Measurements from ENCODE around the gene HOXB1.
"Not testable (repeated sequence)": the region's sequence is repeated elsewhere in the genome, so short reads cannot be mapped to it uniquely, and the experiment has no call there.

The HOXB1 gene

GRCh38 chr17:48537316-48537715 is 6.5 kb upstream of the HOXB1 start:
- FAIRE-seq = no peak
- DNase-seq (ENCODE audit: insufficient read length) = no peak
- no peak for TF ChIP-seq POLR2A (IDR thresholded peaks at IDR 0.05; ENCODE audit: low read depth, low read length)
- no peak for TF ChIP-seq TAF1 (IDR thresholded peaks at IDR 0.05; ENCODE audit: borderline replicate concordance, low read depth, low read length)
- no peak for TF ChIP-seq POLR2AphosphoS5 (IDR thresholded peaks at IDR 0.05; ENCODE audit: low read depth, low read length)

DNA sequence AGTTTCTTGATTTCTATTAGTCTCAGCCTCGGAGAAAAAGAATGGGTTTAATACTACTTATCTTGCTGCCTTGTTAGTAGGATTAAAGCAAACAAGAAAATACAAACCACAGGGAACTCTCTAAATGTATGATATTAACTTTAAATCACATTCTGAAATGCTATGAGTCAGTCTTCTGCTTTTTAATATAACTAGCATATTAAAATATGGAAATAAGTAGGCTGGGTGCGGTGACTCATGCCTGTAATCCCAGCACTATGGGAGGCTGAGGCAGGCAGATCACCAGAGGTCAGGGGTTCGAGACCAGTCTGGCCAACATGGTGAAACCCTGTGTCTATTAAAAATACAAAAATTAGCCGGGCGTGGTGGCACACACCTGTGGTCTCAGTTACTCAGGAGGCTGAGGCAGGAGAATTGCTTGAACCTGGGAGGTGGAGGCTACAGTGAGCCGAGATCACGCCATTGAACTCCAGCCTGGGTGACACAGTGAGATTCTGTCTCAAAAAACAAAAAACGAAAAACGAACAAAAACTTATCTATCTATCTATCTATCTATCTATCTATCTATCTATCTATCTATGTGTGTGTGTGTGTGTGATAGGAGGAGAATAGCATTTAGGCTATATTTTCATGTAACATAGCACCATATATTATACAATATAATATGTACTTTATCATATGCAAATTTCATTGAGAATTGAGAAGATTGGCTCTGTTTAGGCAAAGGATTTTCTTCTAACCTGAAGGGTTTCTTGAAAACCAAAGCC is 5.2 kb upstream of the HOXB1 start:
- DNase-seq (ENCODE audit: insufficient read length); FAIRE-seq: not testable (repeated sequence)

DNA sequence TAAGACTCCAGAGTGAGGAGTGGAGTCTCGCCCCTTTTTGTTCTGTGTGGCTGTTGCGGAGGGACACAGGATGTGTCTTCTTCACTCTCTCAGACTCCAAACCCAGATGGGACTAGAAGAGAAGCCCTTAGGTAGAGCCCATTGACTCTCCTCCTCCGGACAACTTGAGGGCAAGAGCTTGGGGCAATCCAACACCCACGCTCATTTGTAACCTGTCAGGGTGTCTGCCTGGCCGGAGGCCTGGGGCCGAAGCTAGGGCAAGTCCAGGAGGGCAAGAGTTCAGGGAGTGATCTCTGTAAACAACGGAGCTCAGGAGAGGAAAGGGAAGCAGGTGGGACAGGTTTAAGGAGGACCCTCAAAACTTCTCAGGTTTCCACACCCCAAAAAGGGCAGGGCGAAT is 1.4 kb upstream of the HOXB1 start:
- DNase-seq (ENCODE audit: insufficient read length) (no peak), FAIRE-seq (no peak)
- TF ChIP-seq POLR2A (IDR thresholded peaks at IDR 0.05; ENCODE audit: low read depth, low read length) (no peak), POLR2AphosphoS5 (IDR thresholded peaks at IDR 0.05; ENCODE audit: low read depth, low read length) (no peak), TAF1 (IDR thresholded peaks at IDR 0.05; ENCODE audit: borderline replicate concordance, low read depth, low read length) (no peak)

DNA sequence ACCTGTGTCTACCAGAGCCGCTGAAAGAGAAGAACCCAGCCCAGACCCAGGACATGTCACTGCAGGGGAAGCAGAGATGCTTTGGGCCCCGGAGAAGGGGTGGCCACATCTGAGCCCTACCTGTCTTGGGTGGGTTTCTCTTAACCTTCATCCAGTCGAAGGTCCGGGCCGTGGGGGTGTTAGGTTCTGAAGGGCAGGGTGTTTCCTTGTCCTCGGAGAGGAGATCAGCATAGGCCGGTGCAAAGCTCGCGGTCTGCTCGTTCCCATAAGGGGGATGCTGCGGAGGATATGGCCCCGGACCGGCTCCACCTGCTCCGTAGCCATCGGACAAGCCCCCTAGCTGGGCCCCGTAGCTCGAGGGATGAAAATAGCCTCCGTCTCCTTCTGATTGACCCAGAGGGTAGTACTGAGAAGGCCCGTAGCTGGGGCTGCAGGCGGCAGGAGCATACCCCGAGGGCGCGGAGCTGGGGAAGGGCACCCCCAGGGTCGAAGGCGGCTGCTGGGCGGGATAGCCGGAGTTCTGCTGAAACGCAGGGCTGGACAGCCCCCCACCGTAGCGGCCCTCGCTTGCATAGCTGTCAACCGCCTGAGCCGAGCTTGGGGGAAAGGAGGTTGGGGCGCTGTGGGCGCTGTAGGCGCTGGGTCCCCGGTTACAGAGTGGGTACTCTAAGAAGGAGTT is 464 bp downstream of the HOXB1 start:
- no peak for TF ChIP-seq POLR2AphosphoS5 (IDR thresholded peaks at IDR 0.05; ENCODE audit: low read depth, low read length)
- no peak for TF ChIP-seq TAF1 (IDR thresholded peaks at IDR 0.05; ENCODE audit: borderline replicate concordance, low read depth, low read length)
- TF ChIP-seq POLR2A (IDR thresholded peaks at IDR 0.05; ENCODE audit: low read depth, low read length) = no peak
- DNase-seq (ENCODE audit: insufficient read length) (no peak), FAIRE-seq (no peak)

GRCh38 chr17:48529683-48530009 is 1.2 kb downstream of the HOXB1 start:
- no peak for FAIRE-seq

GRCh38 chr17:48528936-48529682 is 1.7 kb downstream of the HOXB1 start:
- TF ChIP-seq POLR2AphosphoS5 (IDR thresholded peaks at IDR 0.05; ENCODE audit: low read depth, low read length) (no peak), TAF1 (IDR thresholded peaks at IDR 0.05; ENCODE audit: borderline replicate concordance, low read depth, low read length) (no peak), POLR2A (IDR thresholded peaks at IDR 0.05; ENCODE audit: low read depth, low read length) (no peak)
- FAIRE-seq = no peak
- DNase-seq (ENCODE audit: insufficient read length) = no peak

More at GRCh38 chr17:48529683-48530009, 1.2 kb downstream of the HOXB1 start:
- no peak for DNase-seq (ENCODE audit: insufficient read length)
- TF ChIP-seq POLR2AphosphoS5 (IDR thresholded peaks at IDR 0.05; ENCODE audit: low read depth, low read length) (no peak), POLR2A (IDR thresholded peaks at IDR 0.05; ENCODE audit: low read depth, low read length) (no peak), TAF1 (IDR thresholded peaks at IDR 0.05; ENCODE audit: borderline replicate concordance, low read depth, low read length) (no peak)

DNA sequence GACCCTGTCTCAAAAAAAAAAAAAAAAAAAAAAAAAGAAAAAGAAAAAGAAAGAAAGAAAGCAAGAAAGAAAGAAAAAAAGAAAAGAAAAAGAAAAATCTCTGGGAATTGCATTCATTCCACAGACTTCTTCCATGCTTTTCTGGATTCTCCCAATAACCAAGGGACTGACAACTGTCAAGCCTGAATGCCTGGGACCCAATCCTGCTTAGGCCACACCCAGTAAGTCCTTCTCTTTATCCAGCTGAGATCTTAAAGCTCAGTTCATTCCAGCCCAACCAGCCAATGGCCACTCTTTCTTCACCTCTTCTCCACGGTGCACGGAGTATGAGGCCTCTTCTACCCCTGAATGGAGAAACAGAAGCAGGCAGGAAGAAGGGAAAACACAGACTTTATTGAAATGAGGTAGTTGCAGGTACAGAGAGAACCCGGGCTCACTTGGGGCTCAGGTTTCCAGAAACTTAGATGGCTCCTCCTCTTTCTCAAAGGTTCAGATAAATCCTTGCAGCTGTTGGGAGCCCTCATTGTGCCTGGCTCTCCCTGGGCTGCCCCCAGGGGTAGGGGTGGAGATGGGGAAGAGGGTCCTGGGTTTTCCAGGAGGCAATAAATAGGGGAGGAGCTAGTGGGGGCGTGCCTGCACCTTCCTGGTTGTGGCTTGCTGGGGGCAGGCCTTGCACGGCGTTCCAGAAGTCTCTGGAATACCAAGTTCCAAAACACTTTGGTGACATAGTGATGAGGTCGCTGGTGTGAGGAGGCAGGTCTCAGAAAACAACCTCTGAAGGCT is 2.5 kb downstream of the HOXB1 start:
- DNase-seq (ENCODE audit: insufficient read length) (no peak), FAIRE-seq (no peak)
- no peak for TF ChIP-seq TAF1 (IDR thresholded peaks at IDR 0.05; ENCODE audit: borderline replicate concordance, low read depth, low read length)
- no peak for TF ChIP-seq POLR2A (IDR thresholded peaks at IDR 0.05; ENCODE audit: low read depth, low read length)
- TF ChIP-seq POLR2AphosphoS5 (IDR thresholded peaks at IDR 0.05; ENCODE audit: low read depth, low read length) = no peak

- DNase-seq (ENCODE audit: insufficient read length) (no peak), FAIRE-seq (no peak)
- TF ChIP-seq TAF1 (IDR thresholded peaks at IDR 0.05; ENCODE audit: borderline replicate concordance, low read depth, low read length) (no peak), POLR2AphosphoS5 (IDR thresholded peaks at IDR 0.05; ENCODE audit: low read depth, low read length) (no peak), POLR2A (IDR thresholded peaks at IDR 0.05; ENCODE audit: low read depth, low read length) (no peak)
These were observed 3.3 kb downstream of the HOXB1 start for GRCh38 chr17:48527547-48527932.

- no peak for TF ChIP-seq TAF1 (IDR thresholded peaks at IDR 0.05; ENCODE audit: borderline replicate concordance, low read depth, low read length)
- TF ChIP-seq POLR2A (IDR thresholded peaks at IDR 0.05; ENCODE audit: low read depth, low read length) = no peak
- TF ChIP-seq POLR2AphosphoS5 (IDR thresholded peaks at IDR 0.05; ENCODE audit: low read depth, low read length) = no peak
- no peak for DNase-seq (ENCODE audit: insufficient read length)
- FAIRE-seq = no peak
These were observed 3.9 kb downstream of the HOXB1 start for GRCh38 chr17:48526608-48527546.

DNA sequence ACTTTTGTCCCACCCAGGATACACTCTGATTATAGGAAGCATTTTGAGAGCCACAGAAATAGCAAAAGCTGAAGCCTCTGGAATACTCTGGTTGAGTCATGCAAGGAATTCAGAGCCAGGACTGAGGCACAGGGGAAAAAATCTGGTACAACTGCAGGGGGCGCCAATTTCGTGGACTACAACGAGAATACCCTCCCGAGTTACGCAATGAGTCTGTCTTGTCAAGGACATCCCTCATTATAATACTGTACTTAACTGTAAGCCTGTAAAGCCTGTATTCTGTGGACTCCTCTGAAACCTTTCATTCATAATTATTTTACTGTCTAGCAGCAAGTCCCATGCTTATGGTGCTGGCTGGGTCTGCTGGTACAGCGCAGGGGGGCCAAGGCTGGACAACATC is 7.8 kb downstream of the HOXB1 start:
- no peak for FAIRE-seq
- TF ChIP-seq TAF1 (IDR thresholded peaks at IDR 0.05; ENCODE audit: borderline replicate concordance, low read depth, low read length) (no peak), POLR2A (IDR thresholded peaks at IDR 0.05; ENCODE audit: low read depth, low read length) (no peak), POLR2AphosphoS5 (IDR thresholded peaks at IDR 0.05; ENCODE audit: low read depth, low read length) (no peak)
- DNase-seq (ENCODE audit: insufficient read length) = no peak

Data from GM12892 (cell line).